ENCODE data around the gene SLC25A21. TPM values are rescaled to one million over a fixed set of nuclear protein-coding genes. Genes with fewer than 3 reads are reported as not detected.
"Not testable (repeated sequence)": the region's sequence is repeated elsewhere in the genome, so short reads cannot be mapped to it uniquely, and the experiment has no call there.

Gene SLC25A21
- total and polyA plus RNA-seq, 10 of the 15 experiments (the other 5 are each of a cell fraction or from before 2014, with no cell fraction given) = 0.06 to 0.72 (median 0.17) TPM; not detected in 3

DNA sequence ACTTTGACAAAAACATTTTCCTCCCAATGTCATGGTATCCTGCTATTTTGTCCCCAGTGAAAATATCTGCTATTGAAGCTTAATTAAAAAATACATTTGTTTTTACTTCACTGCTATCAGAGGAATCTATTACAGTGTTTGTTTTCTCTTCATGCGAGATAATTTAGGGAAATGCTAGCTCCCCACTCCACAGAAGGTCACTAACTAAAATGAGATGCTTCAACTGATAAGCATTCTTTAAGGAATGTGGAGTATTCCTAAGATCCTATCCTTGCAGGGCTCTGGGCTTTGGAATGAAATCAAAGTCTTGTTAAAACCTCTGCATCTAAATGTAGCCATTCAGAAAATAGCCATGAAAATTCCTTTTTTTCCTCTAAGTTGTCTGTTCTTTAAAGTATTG, 471.3 kb downstream of the SLC25A21 start (continued):
- TF ChIP-seq, protein P1, sequence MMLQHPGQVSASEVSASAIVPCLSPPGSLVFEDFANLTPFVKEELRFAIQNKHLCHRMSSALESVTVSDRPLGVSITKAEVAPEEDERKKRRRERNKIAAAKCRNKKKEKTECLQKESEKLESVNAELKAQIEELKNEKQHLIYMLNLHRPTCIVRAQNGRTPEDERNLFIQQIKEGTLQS (IDR thresholded peaks at IDR 0.05; ENCODE audit: borderline replicate concordance, extremely low read depth, low read depth, low read length) = no peak
- TF ChIP-seq TBL1XR1 (IDR thresholded peaks at IDR 0.05; ENCODE audit: low read depth, low read length) = no peak

DNA sequence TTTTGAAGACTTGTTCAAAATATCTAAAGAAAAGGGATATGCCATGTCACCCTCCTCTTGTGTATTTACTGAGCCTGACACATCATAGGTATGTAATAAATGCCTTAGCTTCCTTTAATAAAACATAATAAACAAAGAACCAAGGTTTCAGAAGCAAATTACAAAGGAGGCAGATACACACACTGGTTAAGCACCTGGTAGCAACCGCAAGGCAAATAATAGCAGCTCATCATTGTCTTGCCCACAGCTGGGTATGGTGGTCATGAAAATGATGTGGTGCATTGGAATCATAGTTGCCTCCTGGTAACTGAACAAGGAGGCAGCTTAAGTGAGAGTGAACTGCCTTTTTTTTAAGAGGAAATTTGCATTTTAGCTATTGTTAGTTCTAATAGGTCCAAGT, 471.8 kb downstream of the SLC25A21 start:
- RAD21 ChIA-PET (ENCODE audit: unreplicated experiment) = no interaction called here
- Histone ChIP-seq H3K4me3 (no peak overlapping the region), H3K9me3 (replicated peaks; ENCODE audit: control insufficient read depth, insufficient read depth, low read length) (no peaks in the 10 kb centered on the region), H3K79me2 (ENCODE audit: control insufficient read depth, insufficient read depth, low read length) (no peaks in the 10 kb centered on the region), H3K4me1 (ENCODE audit: control insufficient read depth, insufficient read depth, low read length) (no peaks in the 10 kb centered on the region), H3K27me3 (replicated peaks in 1 of 2; ENCODE audit: control insufficient read depth in 2 of 2, insufficient read depth in 2 of 2, low read length in 1 of 2) (no peaks in the 10 kb centered on the region), H4K20me1 (ENCODE audit: control insufficient read depth, insufficient read depth) (no peaks in the 10 kb centered on the region), H3K27ac (ENCODE audit: control insufficient read depth, insufficient read depth) (no peak overlapping the region), H3K4me2 (ENCODE audit: control insufficient read depth, insufficient read depth) (no peak overlapping the region), H3K9ac (ENCODE audit: control insufficient read depth, insufficient read depth, low read length) (no peak overlapping the region), H3K36me3 (ENCODE audit: control insufficient read depth in 2 of 2, insufficient read depth in 2 of 2, low read length in 1 of 2) (no peaks in the 10 kb centered on the region), H2AFZ (ENCODE audit: control insufficient read depth, low read depth, low read length) (no peak overlapping the region)
- intact Hi-C loops (cut with micrococcal nuclease; ENCODE audit: unreplicated experiment) = no loop called here
- no peak for FAIRE-seq
- 26% methylated on average over 1 of the region's 1 CpG for whole genome bisulfite sequencing (ENCODE audit: insufficient coverage, insufficient replicate concordance, low lambda C conversion rate, missing lambda C conversion rate)
- TF ChIP-seq, protein P2, sequence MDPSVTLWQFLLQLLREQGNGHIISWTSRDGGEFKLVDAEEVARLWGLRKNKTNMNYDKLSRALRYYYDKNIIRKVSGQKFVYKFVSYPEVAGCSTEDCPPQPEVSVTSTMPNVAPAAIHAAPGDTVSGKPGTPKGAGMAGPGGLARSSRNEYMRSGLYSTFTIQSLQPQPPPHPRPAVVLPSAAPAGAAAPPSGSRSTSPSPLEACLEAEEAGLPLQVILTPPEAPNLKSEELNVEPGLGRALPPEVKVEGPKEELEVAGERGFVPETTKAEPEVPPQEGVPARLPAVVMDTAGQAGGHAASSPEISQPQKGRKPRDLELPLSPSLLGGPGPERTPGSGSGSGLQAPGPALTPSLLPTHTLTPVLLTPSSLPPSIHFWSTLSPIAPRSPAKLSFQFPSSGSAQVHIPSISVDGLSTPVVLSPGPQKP (IDR thresholded peaks at IDR 0.05; ENCODE audit: low read depth, low read length) = no peak
- TF ChIP-seq NRF1 (conservative IDR thresholded peaks at IDR 0.05; ENCODE audit: low read depth, low read length) = no peak
- TF ChIP-seq IRF4 (IDR thresholded peaks at IDR 0.05; ENCODE audit: low read depth, low read length) = no peak
- in situ Hi-C loops (cut with MboI) = no loop called here
- DNase-seq (ENCODE audit: low read depth, low spot score) = no peak
- no peak for ATAC-seq
- no TSS peak for BruUV-seq (replicated peaks)
- SMC1A ChIA-PET (ENCODE audit: uncharacterized antibody, unreplicated experiment) = interaction anchor here (0.7 kb wide), 1 partner anchor 242 kb away, joined by 3 read pairs; no protein-coding TSS in a partner anchor
- CTCF ChIA-PET = no interaction called here
- POLR2A ChIA-PET = no interaction called here

DNA sequence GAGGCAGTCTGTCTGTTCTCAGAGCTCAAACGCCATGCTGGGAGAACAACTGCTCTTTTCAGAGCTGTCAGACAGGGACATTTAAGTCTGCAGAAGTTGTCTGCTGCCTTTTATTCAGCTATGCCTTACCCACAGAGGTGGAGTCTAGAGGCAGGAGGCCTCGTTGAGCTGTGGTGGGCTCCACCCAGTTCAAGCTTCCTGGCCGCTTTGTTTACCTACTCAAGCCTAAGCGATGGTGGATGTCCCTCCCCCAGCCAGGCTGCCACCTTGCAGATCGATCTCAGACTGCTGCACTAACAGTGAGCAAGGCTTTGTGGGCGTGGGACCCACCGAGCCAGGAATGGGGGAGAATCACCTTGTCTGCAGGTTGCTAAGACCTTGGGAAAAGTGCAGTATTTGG, 473.0 kb downstream of the SLC25A21 start:
- H4K20me1 ChIP-seq (ENCODE audit: control insufficient read depth, insufficient read depth); DNase-seq (ENCODE audit: low read depth, low spot score); H2AFZ ChIP-seq (ENCODE audit: control insufficient read depth, low read depth, low read length); H3K4me3 ChIP-seq; intact Hi-C loops (cut with micrococcal nuclease; ENCODE audit: unreplicated experiment); H3K4me1 ChIP-seq (ENCODE audit: control insufficient read depth, insufficient read depth, low read length); FAIRE-seq; SMC1A ChIA-PET (ENCODE audit: uncharacterized antibody, unreplicated experiment); H3K79me2 ChIP-seq (ENCODE audit: control insufficient read depth, insufficient read depth, low read length); H3K9me3 ChIP-seq (replicated peaks; ENCODE audit: control insufficient read depth, insufficient read depth, low read length); H3K4me2 ChIP-seq (ENCODE audit: control insufficient read depth, insufficient read depth); H3K27me3 ChIP-seq (replicated peaks in 1 of 2; ENCODE audit: control insufficient read depth in 2 of 2, insufficient read depth in 2 of 2, low read length in 1 of 2); ATAC-seq; H3K36me3 ChIP-seq (ENCODE audit: control insufficient read depth in 2 of 2, insufficient read depth in 2 of 2, low read length in 1 of 2); H3K9ac ChIP-seq (ENCODE audit: control insufficient read depth, insufficient read depth, low read length); BruUV-seq (replicated peaks); RAD21 ChIA-PET (ENCODE audit: unreplicated experiment); POLR2A ChIA-PET; H3K27ac ChIP-seq (ENCODE audit: control insufficient read depth, insufficient read depth); in situ Hi-C loops (cut with MboI): not testable (repeated sequence)
- 30% methylated on average over 7 of the region's 7 CpGs for WGBS (ENCODE audit: insufficient coverage, insufficient replicate concordance, low lambda C conversion rate, missing lambda C conversion rate)
- CTCF ChIA-PET = interaction anchor here (0.8 kb wide), 1 partner anchor 43 kb away, joined by 3 read pairs; no protein-coding TSS in a partner anchor

All from GM12878 (cell line).